Ovary (tissue), 10 donors: ENCODE results near the gene UTP4. TPM values are rescaled to one million over a fixed set of nuclear protein-coding genes. Genes with fewer than 3 reads are reported as not detected.

Experiments
- DNase-seq, 5 donors: peaks; one replicate each; pipeline ENCODE4 v3.0.0-alpha.2; 2019 to 2020
- H3K27ac ChIP-seq, 2 donors: fragments of 200-600 bp; one replicate each; pipeline versions ENCODE4 v1.5.1 to v1.8.0; 2019 to 2022
- H3K27me3 ChIP-seq: fragments of 200-600 bp; one replicate; pipeline ENCODE4 v1.8.0; 2022
- H3K36me3 ChIP-seq: fragments of 200-600 bp; sonication (generic); one replicate; pipeline ENCODE4 v1.5.1; 2019
- H3K4me1 ChIP-seq: one replicate; pipeline ENCODE4 v1.8.1; 2013; ENCODE audit warnings: mild to moderate bottlenecking, moderate library complexity; ENCODE audit not compliant: insufficient read depth
- H3K4me3 ChIP-seq: fragments of 200-600 bp; sonication (generic); one replicate; pipeline ENCODE4 v1.5.1; 2017
- H3K9me3 ChIP-seq, 2 donors: fragments of 200-600 bp in 1 of 2; sonication (generic) in 1 of 2; one replicate each; pipeline versions ENCODE4 v1.5.1 to v1.8.1; 2013 to 2019; ENCODE audit warnings: mild to moderate bottlenecking in 1 of 2, moderate library complexity in 1 of 2
- CTCF ChIP-seq, 3 donors: fragments of 450-650 bp in 2 of 3; fragments of 200-600 bp in 1 of 3; IDR thresholded peaks; one replicate each; pipeline versions ENCODE4 v1.5.1 to v1.8.0; 2016 to 2022; ENCODE audit warnings: antibody characterized with exemption in 3 of 3, mild to moderate bottlenecking in 1 of 3
- EP300 ChIP-seq: sonication (generic); formaldehyde crosslinking; IDR thresholded peaks from one replicate; pipeline ENCODE4 v1.6.1; 2017; ENCODE audit warnings: antibody characterized with exemption
- POLR2A ChIP-seq: fragments of 450-650 bp; IDR thresholded peaks from one replicate; pipeline ENCODE4 v1.6.1; 2017; ENCODE audit warnings: antibody characterized with exemption, mild to moderate bottlenecking, moderate library complexity
- WGBS, 3 donors: extraction: QIAGEN DNeasy Blood & Tissue Kit in 1 of 3; methylation state at CpG; one replicate each; pipeline versions ENCODE4 v1.1.5 to v1.1.7; 2013 to 2017; 5-methylcytosine and 5-hydroxymethylcytosine counted together
- intact Hi-C, 4 donors: fragments of 100-400 bp; cut with DNase I; formaldehyde crosslinking; loops; one replicate each; pipeline versions ENCODE4 v1.11.0 to v1.15.1; 2022 to 2023
- long read RNA-seq, 3 donors: library from polyadenylated mRNA in 2 of 3; unstranded in 2 of 3; transcript quantifications; one replicate each; pipeline ENCODE4 v2.0.0 and lab custom pipeline, GENCODE V29; 2021 to 2026
- polyA plus RNA-seq, 2 donors: library from polyadenylated mRNA; stranded (reverse); fragments of 200-250 nt in 1 of 2; fragments of 350-450 nt in 1 of 2; fragmentation: Illumina TruSeq in 1 of 2; extraction: RNeasy Lipid Tissue Mini Kit (QIAGEN cat#74804) in 1 of 2; gene quantifications; one replicate each; pipeline ENCODE4 v1.2.3, GENCODE V29; 2013 to 2014
- total RNA-seq, 7 donors: library from RNA; depleted of rRNA in 2 of 7; stranded (reverse); fragments of >200 nt in 2 of 7; fragmentation: NEBNext Ultra II Directional in 3 of 7; extraction: Animal tissue kit (Norgen Biotek cat#: 25700) in 3 of 7; gene quantifications; one replicate each; pipeline versions ENCODE4 v1.1.0 to v1.2.4, GENCODE V29; 2016 to 2023
- donor health status: DM: no; HTN: no; CAD: no; lungs with moderate emphysema.
- donor health status: DM: no; HTN: no; CAD: no.
- donor health status: Bipolar disorder and iron deficiency.
- donor health status: DM: yes; HTN: yes; CAD: no.
- donor health status: DM: no; HTN: no; CAD: no.
- donor health status: DM: yes; HTN: yes; CAD: no.

Gene UTP4
- 10 to 100 TPM; 13.8 to 52.4 (median 40.2) TPM for total RNA-seq
- 10 to 100 TPM; 19.7 to 48.9 TPM for polyA plus RNA-seq
- long read RNA-seq, donor 1, full-length matches to known transcripts, result 250 of 295 reads
- long read RNA-seq, donor 1, partial matches to known transcripts, result 22 of 295 reads
- long read RNA-seq, donor 1, other reads (novel, unspliced or antisense), result 23 of 295 reads
- long read RNA-seq, donor 2, full-length matches to known transcripts, result 30 of 60 reads
- long read RNA-seq, donor 2, partial matches to known transcripts, result 30 of 60 reads
- long read RNA-seq, donor 2, other reads (novel, unspliced or antisense), result 0 of 60 reads
- long read RNA-seq, donor 3, transcript UTP4-203 (17 exons, 2,186 nt), result minor isoform, 11 of 107 reads
- long read RNA-seq, donor 3, transcript UTP4-201 (17 exons, 2,322 nt), result major isoform, 84 of 107 reads
- long read RNA-seq, donor 3, partial matches to known transcripts, result 5 of 107 reads
- long read RNA-seq, donor 3, other reads (novel, unspliced or antisense), result 7 of 107 reads

- Histone ChIP-seq H3K27ac (peak within 1 kb of the TSS; percentile 59 to 88), H3K36me3 (no peaks in the 10 kb centered on the region), H3K4me1 (peaks cover 7% of the 10 kb centered on the region), H3K27me3 (no peaks in the 10 kb centered on the region), H3K9me3 (no peaks in the 10 kb centered on the region), H3K4me3 (peak within 1 kb of the TSS; percentile 97)
- DNase-seq, result peak; percentile 84 to 89 (median 87)
- intact Hi-C loops, result no loop called here
- TF ChIP-seq EP300 (no peak), POLR2A (peak; percentile 99), CTCF (IDR thresholded peaks at IDR 0.05) (peak in 1 of 3 donors; percentile 25)
- 0 to 1% (median 1%) methylated on average over 63 to 78 of the region's 78 CpGs for WGBS, 3 donors
Observed at GRCh38 chr16:69132424-69133252, at the start of gene UTP4, which contains the start of gene CHTF8. Gene UTP4, plus strand, starts transcription at chr16:69132649. Its CDS starts 811 bp downstream, at chr16:69133460. Gene CHTF8, minus strand, starts transcription at chr16:69132588. Its CDS starts 11,130 bp downstream, at chr16:69121458.

- no peak for DNase-seq
- Histone ChIP-seq H3K9me3 (no peaks in the 10 kb centered on the region), H3K27ac (no peak overlapping the region), H3K27me3 (no peaks in the 10 kb centered on the region), H3K4me1 (no peaks in the 10 kb centered on the region), H3K4me3 (no peak overlapping the region), H3K36me3 (no peaks in the 10 kb centered on the region)
- WGBS, 3 donors, result 94 to 95% (median 95%) methylated on average over 16 of the region's 16 CpGs
- intact Hi-C loops, result no loop called here
- TF ChIP-seq POLR2A (no peak), EP300 (no peak), CTCF (IDR thresholded peaks at IDR 0.05) (no peak)
Observed at GRCh38 chr16:69083306-69083941, 49.0 kb upstream of the UTP4 start.

- 38 to 49% (median 47%) methylated on average over 2 of the region's 2 CpGs for whole genome bisulfite sequencing, 3 donors
- Histone ChIP-seq H3K36me3 (no peaks in the 10 kb centered on the region), H3K9me3 (no peaks in the 10 kb centered on the region), H3K4me1 (no peaks in the 10 kb centered on the region), H3K4me3 (no peak overlapping the region), H3K27me3 (no peaks in the 10 kb centered on the region), H3K27ac (no peak overlapping the region)
- intact Hi-C loops, result no loop called here
- TF ChIP-seq EP300 (no peak), CTCF (IDR thresholded peaks at IDR 0.05) (no peak), POLR2A (no peak)
- no peak for DNase-seq
Observed at GRCh38 chr16:69084289-69084688, 48.2 kb upstream of the UTP4 start.
